GM03348 (cell line): Measurements from ENCODE around the gene SLC26A1.
"Not testable (repeated sequence)": the region's sequence is repeated elsewhere in the genome, so short reads cannot be mapped to it uniquely, and the experiment has no call there.

Source experiments
- DNase-seq: peaks from one replicate; pipeline ENCODE4 v3.0.0; 2012; ENCODE audit warnings: low spot score

The SLC26A1 gene

GRCh38 chr4:1013225-1014073 lies 20.2 kb upstream of the SLC26A1 start:
- DNase-seq = no peak

DNA sequence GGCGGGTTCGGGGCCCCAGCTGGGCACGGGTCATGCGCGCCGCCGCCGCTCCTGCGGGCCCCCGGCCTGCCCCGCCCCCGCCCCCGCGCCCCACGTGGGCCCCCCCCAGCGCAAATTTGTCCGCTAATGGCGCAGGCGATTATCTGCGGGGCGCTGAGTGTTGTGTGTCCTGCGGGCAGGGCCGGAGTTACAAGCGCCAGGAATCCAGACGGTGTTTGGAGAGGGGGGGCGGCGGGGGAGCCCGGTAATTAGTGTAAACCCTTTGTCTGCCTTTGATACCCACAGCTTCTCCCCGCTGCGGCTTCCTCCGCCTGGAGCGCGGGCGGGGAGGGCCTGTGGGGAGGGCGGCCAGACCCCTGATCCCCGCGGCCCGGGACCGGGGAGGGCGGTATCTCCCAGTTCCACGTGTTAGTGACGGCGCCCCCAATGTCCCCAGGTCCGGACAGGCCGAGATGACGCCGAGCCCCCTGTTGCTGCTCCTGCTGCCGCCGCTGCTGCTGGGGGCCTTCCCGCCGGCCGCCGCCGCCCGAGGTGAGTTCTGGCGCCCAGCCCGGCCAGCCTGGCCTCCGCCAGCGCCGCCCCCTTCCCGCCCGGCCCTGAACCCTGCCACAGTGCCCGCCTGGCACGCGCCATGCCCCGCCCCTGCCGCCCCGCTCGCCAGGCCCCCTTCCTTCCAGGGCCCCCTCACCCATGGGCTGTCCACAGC lies 19.0 kb upstream of the SLC26A1 start:
- DNase-seq = peak; percentile 68

- DNase-seq = no peak
Observed at GRCh38 chr4:1011666-1012033, 18.4 kb upstream of the SLC26A1 start.

GRCh38 chr4:1011022-1011665 lies 17.9 kb upstream of the SLC26A1 start, which contains the start of gene FGFRL1:
TSS of gene FGFRL1 (plus strand) at chr4:1011626. CDS start at chr4:1012486, 860 bp downstream.
- DNase-seq = peak; percentile 98

DNA sequence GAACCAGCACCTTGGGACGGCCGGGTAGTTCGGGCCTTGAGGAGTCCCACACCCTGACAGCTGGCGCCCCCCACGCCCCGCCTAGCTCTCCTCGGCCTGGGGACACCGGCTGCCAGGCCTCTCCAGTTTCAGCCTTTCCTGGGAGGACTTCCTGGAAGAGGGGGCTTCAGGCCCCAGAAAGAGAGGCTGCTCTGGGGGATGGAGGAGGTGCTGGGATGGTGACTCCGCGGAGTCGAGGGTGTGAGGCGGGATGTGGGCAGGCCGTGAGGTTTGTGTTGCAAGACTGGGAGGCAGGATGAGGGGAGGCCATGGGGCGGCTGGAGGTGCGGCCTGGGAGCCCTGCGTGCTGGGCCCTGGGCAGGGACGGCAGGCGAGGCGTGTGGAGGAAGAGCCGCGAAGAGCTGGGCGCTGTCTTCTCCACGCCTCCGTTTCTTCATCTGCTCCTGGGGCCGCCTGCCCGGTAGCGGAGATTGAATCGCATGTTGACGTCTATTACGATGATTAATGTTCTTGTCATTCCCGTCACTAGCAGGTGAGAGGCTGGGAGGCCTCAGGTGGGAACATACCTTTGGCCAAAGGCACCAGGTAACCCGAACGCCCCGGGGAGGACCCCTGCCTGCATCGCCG lies 17.3 kb upstream of the SLC26A1 start:
- DNase-seq = peak; percentile 91

DNA sequence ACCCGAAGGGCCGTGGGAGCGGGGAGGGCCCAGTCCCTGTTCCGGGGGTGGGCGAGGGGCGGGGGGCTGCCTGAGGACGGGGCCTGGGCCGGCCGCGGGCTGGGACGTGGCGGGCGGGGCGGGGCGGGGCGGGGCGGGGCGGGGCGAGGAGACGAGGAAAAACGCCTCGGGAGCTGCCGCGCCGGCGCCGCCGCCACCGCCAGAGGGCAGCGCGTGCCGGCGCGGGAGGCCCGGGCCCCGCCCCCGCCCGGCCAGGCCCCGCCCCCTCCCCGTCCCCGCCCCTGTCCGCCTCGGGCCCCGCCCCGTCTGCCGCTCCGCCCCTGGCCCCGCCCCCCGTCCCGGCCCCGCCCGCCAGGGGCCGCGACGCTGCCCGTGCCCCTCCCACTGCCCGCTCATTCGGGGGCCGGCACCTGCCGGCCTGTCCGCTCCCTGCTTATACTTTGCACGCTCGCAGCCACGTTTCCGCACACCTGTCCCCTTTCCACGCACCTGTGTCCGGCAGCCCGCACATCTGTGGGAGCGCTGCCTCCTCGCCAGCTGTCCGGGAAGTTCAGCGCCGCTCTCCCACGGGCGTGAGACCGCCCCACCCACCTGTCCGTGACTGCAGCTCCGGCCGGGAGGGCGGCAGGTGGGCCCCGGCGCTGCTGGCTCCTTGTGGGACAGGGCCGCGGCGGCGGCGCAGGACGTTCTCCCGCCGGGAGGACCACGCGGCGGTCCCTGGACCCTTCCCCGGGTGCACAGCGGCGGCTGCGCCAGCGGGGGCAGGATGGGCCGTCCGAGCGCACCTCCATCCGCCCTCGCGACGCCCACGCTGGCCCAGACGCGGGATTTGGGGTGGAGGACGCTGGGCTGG lies 16.6 kb upstream of the SLC26A1 start:
- peak; percentile 97 for DNase-seq

GRCh38 chr4:1008840-1009541 lies 15.8 kb upstream of the SLC26A1 start:
- no peak for DNase-seq

- DNase-seq = no peak
Observed at GRCh38 chr4:1006856-1007255, 13.7 kb upstream of the SLC26A1 start.

DNA sequence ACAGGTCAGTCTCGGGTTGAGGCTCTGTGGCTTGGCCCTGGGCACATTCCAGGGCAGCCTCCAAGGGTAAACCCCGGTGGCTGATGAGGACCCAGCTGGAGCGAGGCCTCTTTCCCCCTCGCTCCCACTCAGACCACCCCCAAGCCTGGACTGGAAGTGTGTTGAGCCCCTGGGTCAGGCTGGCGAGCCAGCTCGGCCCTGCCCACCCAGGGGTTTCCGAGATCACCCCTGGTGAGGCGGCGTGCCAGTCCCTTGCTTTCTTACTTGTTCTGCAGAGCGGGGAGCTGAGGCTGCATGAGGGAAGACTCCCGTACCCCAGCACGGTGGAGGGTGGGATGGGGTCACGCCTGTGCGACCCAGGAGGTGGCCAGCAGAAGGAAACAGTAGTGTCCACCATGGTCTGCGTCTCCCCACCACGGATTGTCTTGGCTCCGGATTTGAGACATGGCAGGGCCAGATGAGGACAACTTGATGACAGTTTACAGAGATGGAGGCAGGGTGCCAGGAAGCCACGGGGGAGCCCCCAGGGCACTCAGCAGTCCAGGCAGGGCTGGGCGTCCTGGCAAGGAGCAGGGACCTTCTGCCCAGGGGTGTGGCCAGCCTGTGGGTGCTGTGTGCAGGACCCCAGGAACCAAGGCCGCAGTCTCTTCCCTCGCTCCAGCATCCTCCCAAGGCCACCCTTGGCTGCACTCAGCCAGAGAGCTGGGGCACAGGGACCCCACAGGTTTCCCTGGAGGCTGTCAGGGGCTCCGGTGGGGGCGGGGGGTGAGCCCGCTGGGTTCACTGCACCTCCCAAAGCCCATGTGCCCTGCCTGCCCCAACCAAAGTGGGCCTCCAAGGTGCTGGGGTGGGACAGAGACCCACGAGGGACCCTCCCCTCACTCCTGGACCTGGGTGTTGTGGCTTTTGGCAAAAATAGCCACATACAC lies 11.6 kb upstream of the SLC26A1 start:
- no peak for DNase-seq

DNA sequence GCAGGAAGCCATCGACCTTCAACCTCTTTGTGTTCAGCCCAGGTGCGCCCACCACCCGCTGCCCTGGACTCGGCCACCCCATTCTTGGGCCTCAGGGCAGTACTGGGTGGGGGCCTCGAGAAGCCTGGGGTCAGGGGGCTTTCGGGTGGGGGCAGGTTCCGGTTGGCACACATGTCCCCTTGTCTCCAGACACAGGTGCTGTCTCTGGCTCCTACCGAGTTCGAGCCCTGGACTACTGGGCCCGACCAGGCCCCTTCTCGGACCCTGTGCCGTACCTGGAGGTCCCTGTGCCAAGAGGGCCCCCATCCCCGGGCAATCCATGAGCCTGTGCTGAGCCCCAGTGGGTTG lies 10.8 kb upstream of the SLC26A1 start:
- no peak for DNase-seq

GRCh38 chr4:1003271-1004070 lies 10.3 kb upstream of the SLC26A1 start:
- DNase-seq = no peak

- DNase-seq = no peak
Observed at GRCh38 chr4:1002631-1003251, 9.5 kb upstream of the SLC26A1 start.

DNA sequence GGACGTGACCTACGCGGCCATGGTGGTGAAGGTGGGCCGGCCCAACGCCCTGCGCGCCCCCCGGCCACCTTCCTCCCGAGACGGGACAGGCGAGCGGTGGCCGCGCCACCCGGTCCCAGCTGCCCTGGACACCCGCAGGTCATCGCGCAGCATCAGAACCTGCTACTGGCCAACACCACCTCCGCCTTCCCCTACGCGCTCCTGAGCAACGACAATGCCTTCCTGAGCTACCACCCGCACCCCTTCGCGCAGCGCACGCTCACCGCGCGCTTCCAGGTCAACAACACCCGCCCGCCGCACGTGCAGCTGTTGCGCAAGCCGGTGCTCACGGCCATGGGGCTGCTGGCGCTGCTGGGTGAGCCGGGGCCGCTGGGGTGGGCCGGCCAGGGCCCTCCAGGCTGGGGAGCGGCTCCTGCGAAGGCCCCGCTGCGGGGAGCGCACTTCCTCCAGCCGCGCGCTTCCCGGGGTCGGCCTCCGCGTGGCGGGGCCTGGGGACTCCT lies 9.0 kb upstream of the SLC26A1 start:
- peak; percentile 33 for DNase-seq

- no peak for DNase-seq
Observed at GRCh38 chr4:1001561-1002130, 8.4 kb upstream of the SLC26A1 start.

DNA sequence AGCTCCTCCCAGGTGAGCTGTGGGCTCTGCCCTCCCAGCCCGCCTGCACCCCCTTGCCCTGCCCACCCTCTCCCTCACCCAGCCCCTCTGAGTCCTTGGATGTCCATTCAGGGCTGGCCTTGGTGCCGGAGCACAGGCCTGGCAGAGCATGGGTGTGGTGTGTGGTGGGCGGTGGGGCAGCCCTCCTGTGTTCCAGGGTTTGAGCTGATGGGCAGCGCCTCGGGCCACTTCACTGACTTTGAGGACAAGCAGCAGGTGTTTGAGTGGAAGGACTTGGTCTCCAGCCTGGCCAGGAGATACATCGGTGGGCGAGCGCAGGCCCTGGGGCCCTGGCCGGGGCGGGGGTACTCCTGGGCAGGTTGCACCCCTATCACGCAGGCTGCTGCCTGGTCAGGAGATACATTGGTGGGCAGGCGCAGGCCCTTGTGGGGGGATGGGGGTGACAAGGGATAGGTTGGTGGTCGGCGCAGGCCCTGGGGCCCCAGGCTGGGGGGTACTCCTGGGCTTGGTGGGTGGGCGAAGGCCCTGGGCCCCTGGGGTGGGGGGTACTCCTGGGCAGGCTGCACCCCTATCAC lies 7.6 kb upstream of the SLC26A1 start:
- DNase-seq = no peak

GRCh38 chr4:999882-1000425 lies 6.8 kb upstream of the SLC26A1 start:
- no peak for DNase-seq

GRCh38 chr4:999240-999863 lies 6.1 kb upstream of the SLC26A1 start:
- not testable (repeated sequence) for DNase-seq
